ENCODE data around the gene MGAT3. TPM values are rescaled to one million over a fixed set of nuclear protein-coding genes. Genes with fewer than 3 reads are reported as not detected.
A peak's percentile ranks its signal among the peaks of the same experiment; 100 is the strongest.

MGAT3 gene
- polyA plus RNA-seq, 3 donors, result 0.03 TPM; not detected in 2

GRCh38 chr22:39530692-39531331 is 74.0 kb downstream of the MGAT3 start:
- Histone ChIP-seq H3K79me2 (ENCODE audit: insufficient read depth, low read length) (peaks cover 57% of the 10 kb centered on the region), H4K20me1 (ENCODE audit: insufficient read depth, low read length) (peaks cover 58% of the 10 kb centered on the region), H3K27ac (ENCODE audit: low read depth in 1 of 2, low read length in 2 of 2) (peak overlapping the region in 1 of 2 donors; percentile 14), H3K4me1 (ENCODE audit: control insufficient read depth in 1 of 2, insufficient read depth in 2 of 2, low read length in 2 of 2) (peaks cover 63 to 77% of the 10 kb centered on the region in 2 donors), H3K4me3 (replicated peaks in 1 of 3; ENCODE audit: low read depth in 2 of 3, low read length in 3 of 3) (peak overlapping the region in 1 of 3 experiments; percentile 81), H3K9ac (ENCODE audit: insufficient read depth, low read length, poor library complexity, severe bottlenecking) (no peak overlapping the region), H3K36me3 (replicated peaks in 1 of 2; ENCODE audit: control insufficient read depth in 1 of 2, insufficient read depth in 2 of 2, low read length in 2 of 2) (peaks cover 19 to 31% of the 10 kb centered on the region in 2 donors), H3K9me3 (replicated peaks in 1 of 2; ENCODE audit: control insufficient read depth in 1 of 2, insufficient read depth in 1 of 2, low read length in 2 of 2) (no peaks in the 10 kb centered on the region), H3K27me3 (ENCODE audit: control insufficient read depth in 2 of 2, insufficient read depth in 2 of 2, low read length in 2 of 2) (no peaks in the 10 kb centered on the region), H3K4me2 (replicated peaks; ENCODE audit: extremely low read depth, low read length, poor library complexity, severe bottlenecking) (peak overlapping the region; percentile 86), H2AFZ (ENCODE audit: insufficient read depth, low read depth, low read length, poor library complexity, severe bottlenecking) (no peak overlapping the region)
- peaks cover 64% of the 10 kb centered on the region for H3K4me1 Mint-ChIP-seq
- H3K36me3 Mint-ChIP-seq, result peaks cover 22 to 45% of the 10 kb centered on the region in 2 donors
- H3K9me3 Mint-ChIP-seq, result no peaks in the 10 kb centered on the region
- peak in 2 of 3 donors; percentile 29 to 50 for DNase-seq
- 11% methylated on average over 3 of the region's 9 CpGs for WGBS (ENCODE audit: insufficient coverage)
- peak overlapping the region; percentile 73 to 91 (median 88) for H3K27ac Mint-ChIP-seq
- H3K27me3 Mint-ChIP-seq (ENCODE audit: low read depth in 3 of 3), result peaks cover 0 to 3% (median 2%) of the 10 kb centered on the region in 3 donors
- peak; percentile 41 for TF ChIP-seq CTCF (IDR thresholded peaks at IDR 0.05)
- intact Hi-C loops (cut with micrococcal nuclease), result loop anchor here (5.0 to 10.0 kb wide), 4 partner anchors 39 to 1104 kb away; partner anchors contain the start of genes MRTFA (in 1 of the 2) and RPL3 (in 1 of the 2)
- peak overlapping the region; percentile 85 to 94 for H3K4me3 Mint-ChIP-seq

- TF ChIP-seq CTCF (IDR thresholded peaks at IDR 0.05), result no peak
- Mint-ChIP-seq H3K4me3 (peak within 1 kb of the TSS; percentile 85 to 94), H3K36me3 (peaks cover 20 to 37% of the 10 kb centered on the region in 2 donors), H3K4me1 (peaks cover 51% of the 10 kb centered on the region), H3K27me3 (ENCODE audit: low read depth in 3 of 3) (peaks cover 0 to 3% (median 2%) of the 10 kb centered on the region in 3 donors), H3K27ac (peak within 1 kb of the TSS; percentile 85 to 94 (median 90)), H3K9me3 (no peaks in the 10 kb centered on the region)
- Histone ChIP-seq H3K4me1 (ENCODE audit: control insufficient read depth in 1 of 2, insufficient read depth in 2 of 2, low read length in 2 of 2) (peaks cover 48 to 61% of the 10 kb centered on the region in 2 donors), H3K79me2 (ENCODE audit: insufficient read depth, low read length) (peaks cover 51% of the 10 kb centered on the region), H3K4me3 (replicated peaks in 1 of 3; ENCODE audit: low read depth in 2 of 3, low read length in 3 of 3) (peak within 1 kb of the TSS; percentile 77 to 90 (median 81)), H3K27ac (ENCODE audit: low read depth in 1 of 2, low read length in 2 of 2) (peak within 1 kb of the TSS; percentile 75 to 85), H3K9ac (ENCODE audit: insufficient read depth, low read length, poor library complexity, severe bottlenecking) (peak within 1 kb of the TSS; percentile 85), H3K27me3 (ENCODE audit: control insufficient read depth in 2 of 2, insufficient read depth in 2 of 2, low read length in 2 of 2) (no peaks in the 10 kb centered on the region), H3K4me2 (replicated peaks; ENCODE audit: extremely low read depth, low read length, poor library complexity, severe bottlenecking) (peak within 1 kb of the TSS; percentile 86), H3K36me3 (replicated peaks in 1 of 2; ENCODE audit: control insufficient read depth in 1 of 2, insufficient read depth in 2 of 2, low read length in 2 of 2) (peaks cover 17 to 28% of the 10 kb centered on the region in 2 donors), H3K9me3 (replicated peaks in 1 of 2; ENCODE audit: control insufficient read depth in 1 of 2, insufficient read depth in 1 of 2, low read length in 2 of 2) (no peaks in the 10 kb centered on the region), H4K20me1 (ENCODE audit: insufficient read depth, low read length) (peaks cover 42% of the 10 kb centered on the region), H2AFZ (ENCODE audit: insufficient read depth, low read depth, low read length, poor library complexity, severe bottlenecking) (peak within 1 kb of the TSS; percentile 90)
- intact Hi-C loops (cut with micrococcal nuclease), result loop anchor here (2.0 to 10.0 kb wide), 5 partner anchors 14 to 1102 kb away; partner anchors contain the start of genes MRTFA (in 1 of the 2) and RPL3 (in 1 of the 2)
- WGBS (ENCODE audit: insufficient coverage), result under 1% methylated on average over 49 of the region's 67 CpGs
- peak; percentile 96 to 98 (median 96) for DNase-seq
Measured at GRCh38 chr22:39532215-39533073, 75.6 kb downstream of the MGAT3 start, which contains the start of gene RPS19BP1. Gene RPS19BP1 (minus strand): TSS chr22:39532748. CDS start chr22:39532738, 10 bp downstream.
